GM10266 (cell line): ENCODE data around the gene TNNT3.

ENCODE experiments used
- DNase-seq: peaks from one replicate; pipeline ENCODE4 v3.0.0; 2012; ENCODE audit errors: extremely low spot score
- TF ChIP-seq, protein P1 (sequence below): IDR thresholded peaks from 2 replicates; pipeline ENCODE4 v1.5.1; 2012; ENCODE audit warnings: mild to moderate bottlenecking, low read depth; ENCODE audit not compliant: control insufficient read depth, insufficient read depth; ENCODE audit errors: missing control alignments

The TNNT3 gene

DNA sequence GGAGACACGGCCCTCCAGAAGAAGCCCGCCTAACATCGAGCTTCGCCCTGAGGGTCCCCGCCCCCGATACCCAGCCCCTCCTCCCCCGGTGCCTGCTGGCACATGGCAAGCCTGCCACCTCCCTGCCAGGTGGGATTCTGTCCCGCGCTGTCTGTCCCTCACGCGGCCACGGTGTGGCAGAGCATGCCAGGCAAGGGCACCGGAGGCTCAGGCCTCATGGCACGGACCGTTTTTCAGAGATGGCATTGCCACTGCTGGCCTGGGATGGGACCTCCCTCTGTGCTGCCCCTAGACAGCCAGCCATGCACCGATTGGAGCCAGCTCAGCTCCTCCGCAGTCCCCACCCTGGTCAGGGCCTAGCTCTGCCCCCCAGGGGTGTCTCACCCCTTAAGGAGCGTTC, 47.0 kb downstream of the TNNT3 start:
- DNase-seq: no peak
- TF ChIP-seq, protein P1, sequence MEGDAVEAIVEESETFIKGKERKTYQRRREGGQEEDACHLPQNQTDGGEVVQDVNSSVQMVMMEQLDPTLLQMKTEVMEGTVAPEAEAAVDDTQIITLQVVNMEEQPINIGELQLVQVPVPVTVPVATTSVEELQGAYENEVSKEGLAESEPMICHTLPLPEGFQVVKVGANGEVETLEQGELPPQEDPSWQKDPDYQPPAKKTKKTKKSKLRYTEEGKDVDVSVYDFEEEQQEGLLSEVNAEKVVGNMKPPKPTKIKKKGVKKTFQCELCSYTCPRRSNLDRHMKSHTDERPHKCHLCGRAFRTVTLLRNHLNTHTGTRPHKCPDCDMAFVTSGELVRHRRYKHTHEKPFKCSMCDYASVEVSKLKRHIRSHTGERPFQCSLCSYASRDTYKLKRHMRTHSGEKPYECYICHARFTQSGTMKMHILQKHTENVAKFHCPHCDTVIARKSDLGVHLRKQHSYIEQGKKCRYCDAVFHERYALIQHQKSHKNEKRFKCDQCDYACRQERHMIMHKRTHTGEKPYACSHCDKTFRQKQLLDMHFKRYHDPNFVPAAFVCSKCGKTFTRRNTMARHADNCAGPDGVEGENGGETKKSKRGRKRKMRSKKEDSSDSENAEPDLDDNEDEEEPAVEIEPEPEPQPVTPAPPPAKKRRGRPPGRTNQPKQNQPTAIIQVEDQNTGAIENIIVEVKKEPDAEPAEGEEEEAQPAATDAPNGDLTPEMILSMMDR: no peak

DNA sequence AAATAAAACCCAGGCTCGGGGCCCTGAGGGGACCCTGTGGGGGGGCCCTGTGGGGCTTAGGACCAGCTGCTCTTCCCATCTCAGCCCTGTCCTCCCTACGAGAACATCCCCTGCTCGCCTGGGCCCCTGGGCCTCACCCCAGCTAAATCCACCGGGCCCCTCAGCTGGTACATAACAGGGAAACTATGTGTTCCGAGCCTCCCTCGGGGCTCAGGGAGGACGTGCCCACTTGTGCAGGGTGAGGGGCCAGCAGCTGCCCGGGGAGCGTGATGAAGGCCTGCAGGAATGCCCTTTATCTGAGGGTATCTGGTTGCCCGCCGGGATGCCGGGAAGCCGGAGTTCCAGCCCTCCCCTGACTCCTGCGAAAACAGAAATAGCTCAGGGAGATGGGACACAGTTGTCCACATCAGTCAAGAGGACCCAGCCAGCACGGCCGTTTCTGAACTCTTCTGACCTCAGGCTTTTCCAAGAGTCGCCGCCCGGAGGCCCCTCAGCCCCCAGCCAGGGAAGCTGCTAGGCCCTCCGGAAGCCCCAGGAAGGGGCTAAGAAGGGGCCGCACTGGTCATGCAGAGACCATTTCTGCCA, 48.2 kb downstream of the TNNT3 start:
- no peak for DNase-seq
- TF ChIP-seq, protein P1: no peak

DNA sequence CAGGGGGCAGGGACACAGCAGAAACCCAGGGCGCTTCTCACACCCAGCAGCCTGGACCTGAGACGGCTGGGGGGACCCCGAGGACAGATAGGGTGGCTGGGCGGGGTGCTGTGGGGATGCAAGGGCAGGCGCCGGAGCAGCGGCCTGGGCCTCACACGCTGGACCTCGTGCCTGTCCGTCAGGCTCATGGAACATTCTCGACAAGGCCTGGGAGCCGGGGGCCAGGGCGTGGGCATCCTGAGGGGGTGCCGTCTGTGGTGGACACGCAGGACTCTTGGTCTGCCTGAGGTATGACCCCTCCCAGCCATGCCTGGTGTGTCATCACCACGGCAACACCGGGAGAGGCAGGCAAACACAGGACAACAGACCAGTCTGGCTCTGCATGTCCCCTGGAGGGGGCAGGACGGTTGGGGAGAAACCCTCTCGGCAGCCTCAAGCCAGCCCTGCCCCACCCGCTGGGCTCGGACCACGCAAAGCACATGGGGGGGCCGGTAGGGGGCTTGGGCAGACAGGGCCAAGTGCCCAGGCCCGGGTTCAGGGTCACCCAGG, 49.0 kb downstream of the TNNT3 start:
- TF ChIP-seq, protein P1: no peak
- DNase-seq: no peak

DNA sequence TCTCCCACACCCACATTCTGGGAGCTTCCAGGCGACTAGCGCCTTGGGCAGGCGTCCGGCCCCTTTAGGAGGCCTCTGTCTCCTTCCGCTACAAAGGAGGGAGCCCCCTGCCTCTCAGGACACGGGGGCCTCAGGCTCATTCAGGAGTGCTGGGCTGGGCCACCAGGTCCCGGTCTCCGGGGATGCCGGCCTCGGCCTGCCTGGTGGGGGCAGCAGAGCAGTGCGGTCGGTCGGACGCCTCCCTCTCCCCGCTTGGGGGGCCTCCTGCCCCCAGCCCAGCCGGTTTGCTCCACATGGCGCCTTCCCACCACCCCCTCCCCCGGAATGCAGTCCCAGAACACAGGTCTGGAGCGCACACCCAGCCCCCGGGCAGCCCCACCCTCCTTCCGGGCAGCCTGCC, 49.5 kb downstream of the TNNT3 start:
- no peak for DNase-seq
- TF ChIP-seq, protein P1: no peak

DNA sequence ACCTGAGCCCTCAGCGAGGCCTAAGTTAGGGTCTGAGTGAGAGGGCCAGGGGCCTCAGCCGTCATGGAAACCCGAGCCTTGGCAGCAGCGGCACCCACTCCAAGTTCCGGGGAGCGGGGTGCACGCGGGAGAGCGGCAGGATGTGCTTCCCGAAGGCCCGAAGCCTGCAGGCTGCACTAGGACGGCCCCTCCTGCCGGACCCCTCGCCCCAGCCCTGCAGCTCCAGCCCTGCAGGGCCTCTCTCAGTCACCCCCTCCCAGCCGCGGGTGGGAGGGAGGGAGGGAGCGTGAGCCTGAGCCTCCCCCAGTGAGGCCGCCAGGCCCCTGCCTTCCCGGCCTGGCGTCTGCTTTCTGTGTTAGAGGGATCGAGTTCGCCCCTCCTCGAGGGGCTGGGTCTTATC, 50.3 kb downstream of the TNNT3 start:
- DNase-seq: no peak
- TF ChIP-seq, protein P1: no peak

DNA sequence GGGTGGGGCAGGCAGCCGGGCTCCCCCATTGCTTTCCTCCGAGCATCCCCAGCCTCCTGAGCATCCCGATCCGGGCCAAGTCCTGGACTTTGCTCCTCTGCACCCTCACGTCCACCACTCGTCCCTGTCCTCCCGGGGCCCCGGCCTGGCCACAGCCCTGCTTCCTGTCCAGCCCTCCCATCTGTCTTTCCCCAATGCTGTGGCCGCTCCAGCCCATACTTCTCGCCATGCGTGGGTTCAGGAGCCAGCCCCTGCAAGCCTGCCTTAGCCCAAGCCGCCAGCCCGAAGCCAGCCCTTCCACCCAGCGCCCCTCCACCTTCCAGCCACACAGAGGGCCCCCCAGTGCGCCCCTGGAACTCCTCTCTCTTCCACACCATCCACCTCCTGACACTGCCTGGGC, 51.5 kb downstream of the TNNT3 start:
- TF ChIP-seq, protein P1: no peak
- no peak for DNase-seq

DNA sequence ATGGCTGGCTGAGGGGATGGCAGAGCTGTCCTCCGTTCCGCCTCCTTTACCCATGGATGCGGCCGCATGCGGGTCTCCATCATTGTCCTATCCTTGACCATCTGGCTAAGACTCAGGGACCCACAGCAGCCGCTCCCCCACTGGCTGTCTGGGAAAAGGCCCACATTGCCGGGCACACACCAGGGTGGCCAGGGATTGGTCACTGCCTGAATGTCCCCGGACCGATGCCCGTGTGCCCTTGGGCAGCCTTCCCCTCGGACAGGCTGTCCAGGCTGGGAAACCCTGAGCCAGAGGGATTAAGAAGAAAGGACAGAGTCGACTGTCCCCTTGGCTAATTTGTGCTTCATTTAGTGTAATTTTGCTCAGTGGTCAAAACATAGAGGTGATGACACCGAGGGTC, 55.7 kb downstream of the TNNT3 start:
- DNase-seq: no peak
- TF ChIP-seq, protein P1: no peak
